Ecto neural progenitor cell (in vitro differentiated cells): ENCODE measurements around the gene KAZN.

Experiments used
- DNase-seq: peaks from one replicate; pipeline ENCODE4 v3.0.0-alpha.2; 2018; ENCODE audit warnings: low spot score

KAZN gene

GRCh38 chr1:15065291-15065690, 466.8 kb downstream of the KAZN start:
- no peak for DNase-seq

DNA sequence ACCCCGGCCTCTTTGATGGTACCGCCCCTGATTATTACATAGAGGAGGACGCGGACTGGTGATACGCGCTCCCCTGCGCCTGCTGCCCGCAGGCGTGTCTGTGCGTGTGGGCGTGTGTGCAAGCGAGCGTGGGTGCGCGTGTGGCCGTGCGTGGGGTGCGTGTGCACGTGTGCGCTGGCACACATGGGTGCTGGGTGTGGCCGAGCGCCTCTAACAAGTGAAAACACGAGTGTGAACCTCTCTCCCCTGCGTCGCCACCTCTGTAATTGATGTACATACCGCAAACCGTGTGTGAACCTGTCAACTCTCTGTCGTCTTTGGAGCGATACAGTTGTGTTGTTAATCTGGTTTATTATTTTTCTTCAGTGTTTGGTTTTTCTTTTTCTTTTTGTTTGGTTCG, 467.3 kb downstream of the KAZN start:
- no peak for DNase-seq

GRCh38 chr1:15066191-15066590, 467.7 kb downstream of the KAZN start:
- DNase-seq, result no peak

- no peak for DNase-seq
Measured at GRCh38 chr1:15067148-15067547, 468.7 kb downstream of the KAZN start.

GRCh38 chr1:15068152-15068551, 469.7 kb downstream of the KAZN start:
- no peak for DNase-seq

DNA sequence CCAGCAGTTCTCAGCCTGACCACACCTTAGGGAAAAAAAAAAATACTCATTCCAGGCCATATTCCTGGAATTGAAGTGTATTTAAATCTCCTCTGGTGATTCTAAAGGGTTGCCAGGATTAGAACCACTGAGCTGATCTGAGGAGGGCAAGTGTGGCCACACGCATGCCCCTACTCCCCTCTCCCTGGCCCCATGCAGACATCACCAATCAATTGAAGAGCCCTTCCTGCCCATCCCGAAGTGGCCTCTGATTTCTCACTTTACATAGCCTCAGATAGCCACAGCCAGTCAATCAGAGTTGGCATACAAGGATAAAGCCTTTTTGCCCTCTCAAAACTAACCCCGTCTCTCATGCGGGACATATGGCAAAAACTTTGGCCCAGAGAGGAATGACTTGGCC, 470.5 kb downstream of the KAZN start:
- DNase-seq, result no peak

GRCh38 chr1:15070145-15070748, 471.8 kb downstream of the KAZN start:
- DNase-seq, result no peak

DNA sequence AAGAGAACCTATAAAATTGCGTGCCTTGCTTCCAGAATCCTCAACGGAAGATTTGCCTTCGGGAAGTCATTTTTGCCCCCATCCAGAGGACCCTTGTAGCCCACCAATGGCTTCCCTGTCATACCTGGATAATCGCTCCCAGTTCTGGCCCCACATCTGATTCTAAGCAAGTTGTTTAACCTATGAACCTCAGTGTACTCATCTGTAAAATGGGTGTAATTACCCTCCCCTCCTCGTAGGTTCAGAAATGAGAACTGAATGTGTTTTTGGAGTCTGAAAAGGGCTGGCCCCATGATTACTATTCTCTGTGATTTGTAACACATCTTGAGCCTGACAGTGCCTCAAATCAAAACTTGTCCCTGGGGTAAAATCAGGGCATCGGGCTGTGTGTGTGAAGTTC, 473.5 kb downstream of the KAZN start:
- no peak for DNase-seq

- DNase-seq, result no peak
Measured at GRCh38 chr1:15073799-15074308, 475.4 kb downstream of the KAZN start.

- no peak for DNase-seq
Measured at GRCh38 chr1:15075175-15075574, 476.7 kb downstream of the KAZN start.

- no peak for DNase-seq
Measured at GRCh38 chr1:15075817-15076216, 477.3 kb downstream of the KAZN start.

DNA sequence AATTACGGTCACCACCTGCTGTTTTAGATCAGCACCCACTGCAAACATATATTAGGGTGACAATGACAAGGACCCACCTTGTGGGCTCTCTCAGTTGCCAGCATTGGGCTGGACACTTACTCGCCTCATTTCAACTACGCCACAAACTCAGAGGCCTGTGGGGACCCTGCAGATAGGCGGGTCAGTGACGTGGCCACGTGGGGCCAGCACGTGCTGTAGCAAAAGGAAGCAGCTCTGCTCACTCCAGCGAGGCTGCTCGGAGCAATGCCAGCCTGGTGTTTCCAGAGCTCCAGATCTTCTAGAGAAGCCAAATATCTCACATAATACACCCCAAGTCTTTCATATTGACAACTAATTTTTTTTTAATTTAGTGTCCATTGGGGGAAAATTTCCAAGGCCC, 478.3 kb downstream of the KAZN start:
- no peak for DNase-seq

GRCh38 chr1:15077384-15077783, 478.9 kb downstream of the KAZN start:
- DNase-seq, result no peak

- DNase-seq, result no peak
Measured at GRCh38 chr1:15080328-15081007, 482.0 kb downstream of the KAZN start.

DNA sequence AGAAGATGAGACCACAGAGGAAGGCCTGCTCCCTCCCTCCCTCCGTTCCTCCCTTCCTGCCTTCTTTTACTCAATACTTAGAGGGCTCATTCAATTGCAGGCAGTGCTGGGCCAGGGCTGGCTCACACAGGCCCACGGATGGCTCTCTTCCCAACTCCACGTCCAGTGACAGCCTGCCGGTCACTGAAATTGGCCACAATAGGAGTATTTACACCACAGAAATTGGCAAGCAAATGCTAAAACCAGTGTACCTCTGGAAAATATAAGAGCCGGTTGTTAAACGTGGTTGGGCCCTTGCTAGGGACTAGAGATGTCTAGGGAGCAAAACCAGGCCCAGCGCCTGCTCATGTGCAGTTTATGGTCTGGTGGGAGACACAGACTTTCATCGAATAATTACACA, 482.6 kb downstream of the KAZN start:
- no peak for DNase-seq

DNA sequence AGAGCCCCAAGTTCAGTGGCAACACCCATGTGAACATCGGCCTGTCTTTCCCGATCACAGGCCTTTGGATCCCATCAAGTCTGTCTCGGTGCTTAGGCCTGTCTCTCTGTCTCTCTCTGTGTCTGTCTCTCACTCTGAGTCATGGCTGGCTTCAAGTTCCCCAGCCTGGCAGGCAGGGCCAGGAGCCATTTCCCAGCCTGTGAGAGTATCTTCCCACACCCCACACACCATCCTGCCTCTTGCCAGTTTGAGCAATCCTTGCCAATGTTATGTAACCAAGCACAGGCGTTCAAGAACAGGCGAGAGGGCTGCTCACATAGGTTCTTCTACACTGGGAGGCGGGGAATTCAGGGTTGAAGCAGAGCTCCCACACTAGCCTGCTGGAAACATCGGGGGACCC, 485.1 kb downstream of the KAZN start:
- no peak for DNase-seq

GRCh38 chr1:15088281-15088971, 489.9 kb downstream of the KAZN start:
- no peak for DNase-seq

DNA sequence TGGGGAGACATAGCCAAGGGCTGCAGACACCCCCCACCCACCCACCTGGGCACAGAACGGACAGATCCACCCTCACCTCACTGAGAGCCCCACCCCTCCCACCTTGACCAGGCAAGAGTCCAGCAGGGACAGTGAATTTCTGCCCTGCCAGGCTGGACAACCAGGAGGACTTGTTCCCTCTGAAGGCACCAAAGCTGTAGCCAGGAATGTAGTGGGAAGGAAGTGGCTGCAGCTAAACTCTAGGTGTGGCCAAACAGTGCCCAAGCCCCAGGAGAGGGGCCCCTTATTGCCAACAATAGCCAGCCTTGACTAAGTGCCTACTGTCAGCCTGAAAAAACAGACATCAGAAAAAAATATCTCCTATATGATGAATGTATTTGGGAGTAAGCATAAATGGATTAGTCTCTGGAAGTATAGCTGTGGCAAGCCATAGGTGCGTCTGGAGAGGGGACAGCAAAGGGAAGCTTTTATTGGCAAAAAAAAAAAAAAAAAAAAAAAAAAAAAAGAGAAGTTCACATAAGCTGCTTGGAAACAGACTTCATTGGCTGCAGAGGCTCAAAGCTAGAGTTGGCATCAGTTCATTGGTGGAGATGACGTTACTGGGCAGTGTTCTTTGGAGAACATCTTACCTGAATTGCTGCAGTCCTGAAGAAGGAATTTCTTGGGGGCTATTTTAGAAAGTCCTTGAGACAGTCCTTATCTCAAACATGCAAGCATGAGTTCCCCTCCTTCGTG, 490.9 kb downstream of the KAZN start:
- no peak for DNase-seq

GRCh38 chr1:15090373-15090772, 491.9 kb downstream of the KAZN start:
- peak; percentile 85 for DNase-seq

DNA sequence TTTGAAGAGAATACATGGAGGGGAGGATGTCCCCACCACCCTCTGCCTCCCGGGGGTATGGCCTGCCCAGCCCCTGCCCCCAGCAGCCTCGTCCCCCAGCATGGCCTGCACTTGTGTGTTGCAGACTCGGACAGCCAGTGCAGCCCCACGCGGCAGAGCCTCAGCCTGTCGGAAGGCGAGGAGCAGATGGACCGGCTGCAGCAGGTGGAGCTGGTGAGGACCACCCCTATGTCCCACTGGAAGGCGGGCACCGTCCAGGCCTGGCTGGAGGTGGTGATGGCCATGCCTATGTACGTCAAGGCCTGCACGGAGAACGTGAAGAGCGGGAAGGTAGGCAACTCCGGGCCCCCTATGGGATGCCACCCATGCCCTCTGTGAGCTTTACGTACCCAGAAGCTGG, 495.6 kb downstream of the KAZN start:
- DNase-seq, result no peak

DNA sequence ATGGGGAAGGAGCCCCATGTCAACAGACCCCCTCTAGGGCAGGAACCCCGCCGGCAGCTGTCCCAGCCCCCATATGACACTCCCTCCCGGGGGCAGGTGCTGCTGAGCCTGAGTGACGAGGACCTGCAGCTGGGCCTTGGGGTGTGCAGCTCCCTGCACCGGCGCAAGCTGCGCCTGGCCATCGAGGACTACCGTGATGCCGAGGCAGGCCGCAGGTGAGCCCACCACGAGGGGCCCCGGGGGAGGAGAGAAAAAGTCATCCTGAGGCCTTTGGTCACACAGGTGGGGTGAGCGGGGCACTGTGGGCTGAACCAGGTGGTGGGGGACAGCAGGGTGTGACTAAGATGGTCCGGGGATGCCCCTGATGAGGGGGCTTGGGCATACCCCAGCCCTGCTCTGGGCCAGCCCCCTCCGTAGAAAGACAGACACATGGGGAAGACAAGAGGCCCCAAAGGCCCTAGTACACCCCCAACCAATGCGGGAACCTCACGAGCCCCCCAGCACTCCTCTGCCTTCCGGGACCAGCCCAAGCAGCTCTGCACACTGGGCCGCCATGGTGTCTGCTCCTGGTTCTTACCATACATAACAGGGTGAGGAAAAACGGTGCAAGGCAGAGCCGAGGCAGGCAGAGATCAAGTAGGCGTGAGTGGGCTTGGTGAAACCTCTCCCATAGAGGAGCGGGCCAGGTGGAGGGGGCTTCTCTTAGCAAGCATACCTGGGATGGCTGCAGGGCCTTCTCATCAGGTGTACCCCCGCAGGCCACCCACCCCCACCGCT, 496.4 kb downstream of the KAZN start:
- no peak for DNase-seq

DNA sequence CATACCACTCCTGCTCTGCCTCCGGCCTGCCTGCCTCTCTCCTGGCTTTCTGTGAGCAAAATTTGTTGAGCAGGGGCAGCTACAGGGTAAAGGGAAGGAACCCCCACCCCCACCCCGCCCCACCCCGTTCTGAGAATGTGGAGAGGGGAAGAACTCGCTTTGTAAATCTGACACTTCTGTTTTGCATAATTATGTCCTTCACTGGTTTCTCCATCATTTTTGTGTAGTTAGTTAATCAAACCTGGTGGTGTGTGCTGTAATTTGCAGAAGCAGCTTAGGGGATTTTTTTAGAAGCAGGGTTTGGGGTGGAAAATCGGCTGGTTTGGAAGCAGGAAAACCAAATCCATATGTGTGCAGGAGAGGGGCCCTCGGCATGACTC, 497.0 kb downstream of the KAZN start:
- DNase-seq, result no peak
